Heart left ventricle (tissue), 13 donors: Measurements from ENCODE around the gene TMEM132D.

Experiments used
- CTCF ChIP-seq, 12 donors: fragments of 200-600 bp; sonication (generic) in 4 of 12; IDR thresholded peaks; one replicate each; pipeline versions ENCODE4 v1.5.0 to v1.8.0; 2018 to 2022; ENCODE audit warnings: antibody characterized with exemption in 12 of 12, mild to moderate bottlenecking in 5 of 12
- POLR2A ChIP-seq, 2 donors: fragments of 450-650 bp; IDR thresholded peaks; one replicate each; pipeline ENCODE4 v1.6.1; 2017; ENCODE audit warnings: antibody characterized with exemption in 2 of 2, mild to moderate bottlenecking in 2 of 2, moderate library complexity in 2 of 2
- donor health status: ischemic (EF 13 %, LVEDD 7.1; RV severe dilation, severe dysfunction).
- donor health status: DM: no; HTN: yes; CAD: no.
- donor health status: DM: no; HTN: no; CAD: no.
- donor health status: ischemic (EF 25% LVEDD 6.9; RV normal size, moderate dysfunction).
- donor health status: ischemic (EF 25% LVEDD 5.7; RV mildly dilated, moderate dysfunction).
- donor health status: ischemic (EF 35%, LVEDD 5.7; RV mildly dilated, moderate dysfunction).
- donor health status: nonischemic (EF 11% LVEDD 7.7; RV severe dilation, severe dysfunction).
- donor health status: DM: yes; HTN: yes; CAD: no.
- donor health status: PGD.
- donor health status: ischemic (EF 29% LVEDD 5.4; RV normal size, mild dysfunction).
- donor health status: nonischemic (EF 23%, LVEDD 6.1; RV moderate dilation, normal function).

GRCh38 chr12:129605666-129606065 is 298.2 kb downstream of the TMEM132D start:
- TF ChIP-seq CTCF (IDR thresholded peaks at IDR 0.05) (no peak), POLR2A (IDR thresholded peaks at IDR 0.05) (no peak)
